H9 (cell line): ENCODE measurements around the gene RIC1. TPM values are rescaled to one million over a fixed set of nuclear protein-coding genes. Genes with fewer than 3 reads are reported as not detected.

Experiments
- DNase-seq: peaks from one replicate; pipeline ENCODE4 v3.0.0-alpha.2; 2017
- H2AFZ ChIP-seq: one replicate; pipeline ENCODE4 v1.6.1; 2013; ENCODE audit warnings: mild to moderate bottlenecking, low read length, control low read depth, moderate library complexity
- H2AK5ac ChIP-seq: 2 replicates; pipeline ENCODE4 v1.6.1; 2013; ENCODE audit warnings: low read length, control low read depth, mixed read lengths; ENCODE audit not compliant: insufficient read length
- H2BK120ac ChIP-seq: one replicate; pipeline ENCODE4 v1.6.1; 2013; ENCODE audit warnings: low read depth, mild to moderate bottlenecking, low read length, control low read depth, inconsistent platforms; ENCODE audit not compliant: poor library complexity, severe bottlenecking
- H2BK12ac ChIP-seq: 2 replicates; pipeline ENCODE4 v1.6.1; 2013; ENCODE audit warnings: low read length, control low read depth, mixed read lengths, low read depth; ENCODE audit not compliant: insufficient read length
- H2BK15ac ChIP-seq: 2 replicates; pipeline ENCODE4 v1.6.1; 2013; ENCODE audit warnings: low read depth, low read length, control low read depth
- H2BK20ac ChIP-seq: one replicate; pipeline ENCODE4 v1.6.1; 2013; ENCODE audit warnings: low read depth, mild to moderate bottlenecking, low read length, control low read depth, inconsistent platforms; ENCODE audit not compliant: poor library complexity, severe bottlenecking
- H2BK5ac ChIP-seq: 2 replicates; pipeline ENCODE4 v1.6.1; 2013; ENCODE audit warnings: low read length, control low read depth, mixed read lengths; ENCODE audit not compliant: insufficient read length
- H3K14ac ChIP-seq: 2 replicates; pipeline ENCODE4 v1.6.1; 2013; ENCODE audit warnings: low read length, control low read depth; ENCODE audit not compliant: insufficient read depth
- H3K18ac ChIP-seq: 2 replicates; pipeline ENCODE4 v1.6.1; 2013; ENCODE audit warnings: low read depth, mild to moderate bottlenecking, mixed read lengths, low read length, control low read depth; ENCODE audit not compliant: insufficient read length
- H3K23ac ChIP-seq: 2 replicates; pipeline ENCODE4 v1.6.1; 2013; ENCODE audit warnings: low read length, control low read depth, mixed read lengths, low read depth; ENCODE audit not compliant: insufficient read length
- H3K23me2 ChIP-seq: 2 replicates; pipeline ENCODE4 v1.6.1; 2013; ENCODE audit warnings: low read depth, mild to moderate bottlenecking, mixed read lengths, low read length, control low read depth; ENCODE audit not compliant: insufficient read length, poor library complexity, severe bottlenecking
- H3K27ac ChIP-seq: 2 replicates; pipeline ENCODE4 v1.5.1; 2013; ENCODE audit warnings: low read length, control low read depth, mixed read lengths, low read depth; ENCODE audit not compliant: insufficient read length
- H3K27me3 ChIP-seq: 2 replicates; pipeline ENCODE4 v1.6.1; 2013; ENCODE audit warnings: low read length, control low read depth, inconsistent platforms; ENCODE audit not compliant: insufficient read depth
- H3K4ac ChIP-seq: 2 replicates; pipeline ENCODE4 v1.6.1; 2013; ENCODE audit warnings: low read depth, mild to moderate bottlenecking, control low read depth, inconsistent platforms, low read length, moderate library complexity
- H3K4me1 ChIP-seq: 2 replicates; pipeline ENCODE4 v1.6.1; 2013; ENCODE audit warnings: low read length, control low read depth, inconsistent platforms; ENCODE audit not compliant: insufficient read depth
- H3K4me2 ChIP-seq: 2 replicates; pipeline ENCODE4 v1.6.1; 2013; ENCODE audit warnings: low read length, control low read depth, mixed read lengths; ENCODE audit not compliant: insufficient read length, insufficient read depth
- H3K56ac ChIP-seq: 2 replicates; pipeline ENCODE4 v1.6.1; 2013; ENCODE audit warnings: low read depth, mild to moderate bottlenecking, mixed read lengths, low read length, control low read depth; ENCODE audit not compliant: insufficient read length
- H3K79me1 ChIP-seq: 2 replicates; pipeline ENCODE4 v1.6.1; 2013; ENCODE audit warnings: low read depth, mild to moderate bottlenecking, moderate library complexity, low read length, control low read depth, inconsistent platforms; ENCODE audit not compliant: insufficient read depth, poor library complexity, severe bottlenecking
- H3K79me2 ChIP-seq: 2 replicates; pipeline ENCODE4 v1.6.1; 2013; ENCODE audit warnings: low read length, control low read depth, inconsistent platforms; ENCODE audit not compliant: insufficient read depth
- H3K9ac ChIP-seq: 2 replicates; pipeline ENCODE4 v1.6.1; 2013; ENCODE audit warnings: low read length, control low read depth, mixed read lengths; ENCODE audit not compliant: insufficient read length; ENCODE audit errors: extremely low read depth
- H3K9me3 ChIP-seq: one replicate; pipeline ENCODE4 v1.6.1; 2013; ENCODE audit warnings: low read depth, low read length, inconsistent platforms; ENCODE audit not compliant: control insufficient read depth
- H3T11ph ChIP-seq: one replicate; pipeline ENCODE4 v1.6.1; 2013; ENCODE audit warnings: mild to moderate bottlenecking, low read length, control low read depth, inconsistent platforms
- H4K20me1 ChIP-seq: one replicate; pipeline ENCODE4 v1.6.1; 2013; ENCODE audit not compliant: control insufficient read depth, insufficient read length, insufficient read depth
- H4K5ac ChIP-seq: 2 replicates; pipeline ENCODE4 v1.6.1; 2013; ENCODE audit warnings: low read depth, mild to moderate bottlenecking, mixed read lengths, low read length, control low read depth; ENCODE audit not compliant: insufficient read length
- H4K8ac ChIP-seq: replicated peaks from 2 replicates; pipeline ENCODE4 v1.6.1; 2013; ENCODE audit warnings: low read length, control low read depth, mixed read lengths, low read depth; ENCODE audit not compliant: insufficient read length
- H4K91ac ChIP-seq: 2 replicates; pipeline ENCODE4 v1.6.1; 2013; ENCODE audit warnings: low read depth, mild to moderate bottlenecking, moderate library complexity, mixed read lengths, low read length, control low read depth; ENCODE audit not compliant: insufficient read length
- H3K27ac Mint-ChIP-seq, 3 experiments: 2 replicates in 2 of 3; 3 replicates in 1 of 3; pipeline ENCODE4 v1.8.0; 2020 to 2021; ENCODE audit warnings: mixed read lengths in 3 of 3, mild to moderate bottlenecking in 1 of 3, moderate library complexity in 1 of 3
- H3K27me3 Mint-ChIP-seq: 2 replicates; pipeline ENCODE4 v1.8.0; 2021; ENCODE audit warnings: low read depth, mild to moderate bottlenecking, moderate library complexity, mixed read lengths
- H3K36me3 Mint-ChIP-seq, 3 experiments: 2 replicates in 2 of 3; 3 replicates in 1 of 3; pipeline ENCODE4 v1.8.0; 2020 to 2021; ENCODE audit warnings: low read depth in 3 of 3, mixed read lengths in 3 of 3; ENCODE audit not compliant: insufficient read depth in 1 of 3
- H3K4me1 Mint-ChIP-seq, 2 experiments: 2 replicates each; pipeline ENCODE4 v1.8.0; 2020; ENCODE audit warnings: mixed read lengths in 2 of 2
- H3K4me3 Mint-ChIP-seq, 2 experiments: 2 replicates in 1 of 2; 3 replicates in 1 of 2; pipeline ENCODE4 v1.8.0; 2020 to 2021; ENCODE audit warnings: mild to moderate bottlenecking in 2 of 2, mixed read lengths in 2 of 2, moderate library complexity in 1 of 2
- H3K9me3 Mint-ChIP-seq, 2 experiments: 2 replicates in 1 of 2; 3 replicates in 1 of 2; pipeline ENCODE4 v1.8.0; 2020; ENCODE audit warnings: mild to moderate bottlenecking in 2 of 2, mixed read lengths in 2 of 2, moderate library complexity in 1 of 2
- CTCF ChIP-seq: fragments of 200-600 bp; sonication (generic); conservative IDR thresholded peaks from 3 replicates; pipeline ENCODE4 v1.8.0; 2021; ENCODE audit warnings: antibody characterized with exemption, mild to moderate bottlenecking
- whole genome bisulfite sequencing: extraction: QIAGEN DNeasy Blood & Tissue Kit; methylation state at CpG from one replicate; pipeline ENCODE4 v1.1.7; 2013; ENCODE audit warnings: missing lambda C conversion rate, low lambda C conversion rate, mixed read lengths; ENCODE audit not compliant: insufficient read length; ENCODE audit errors: extremely low coverage; 5-methylcytosine and 5-hydroxymethylcytosine counted together
- total RNA-seq: library from RNA; stranded (reverse); gene quantifications from 2 replicates; pipeline ENCODE4 v1.2.1, GENCODE V29; 2021

Gene RIC1
- total RNA-seq, 1 experiment from 2014 or later, result 13.7 TPM

GRCh38 chr9:5767968-5768932 lies 139.3 kb downstream of the RIC1 start:
- no peak overlapping the region for H3K14ac ChIP-seq
- no peaks in the 10 kb centered on the region for H3K9me3 ChIP-seq
- no peak overlapping the region for H3K27ac ChIP-seq
- no peaks in the 10 kb centered on the region for H3K79me1 ChIP-seq
- H3K4ac ChIP-seq, result no peak overlapping the region
- H2AK5ac ChIP-seq, result no peak overlapping the region
- no peak overlapping the region for H2BK120ac ChIP-seq
- H4K20me1 ChIP-seq, result no peaks in the 10 kb centered on the region
- H3K27me3 Mint-ChIP-seq, result no peaks in the 10 kb centered on the region
- H3K56ac ChIP-seq, result no peak overlapping the region
- no peaks in the 10 kb centered on the region for H3K23me2 ChIP-seq
- no peaks in the 10 kb centered on the region for H3K4me1 ChIP-seq
- no peak overlapping the region for H2BK20ac ChIP-seq
- H3K4me2 ChIP-seq, result no peak overlapping the region
- no peak overlapping the region for H2BK5ac ChIP-seq
- no peak overlapping the region for H3K4me3 Mint-ChIP-seq
- no peaks in the 10 kb centered on the region for H3K4me1 Mint-ChIP-seq
- no peaks in the 10 kb centered on the region for H3K79me2 ChIP-seq
- no CpG with 5 or more reads among the region's 5 CpGs for WGBS
- no peak overlapping the region for H2BK15ac ChIP-seq
- H4K91ac ChIP-seq, result no peak overlapping the region
- no peak overlapping the region for H2BK12ac ChIP-seq
- DNase-seq, result no peak
- no peaks in the 10 kb centered on the region for H3K27me3 ChIP-seq
- H4K5ac ChIP-seq, result no peak overlapping the region
- H3K18ac ChIP-seq, result no peak overlapping the region
- no peak overlapping the region for H3K23ac ChIP-seq
- peaks cover 18 to 58% (median 46%) of the 10 kb centered on the region in 3 experiments; a peak in 6 of 7 replicates for H3K36me3 Mint-ChIP-seq
- TF ChIP-seq CTCF, result no peak
- H3T11ph ChIP-seq, result no peak overlapping the region
- H3K9me3 Mint-ChIP-seq, result no peaks in the 10 kb centered on the region
- H3K9ac ChIP-seq, result no peak overlapping the region
- H4K8ac ChIP-seq, result no peak overlapping the region
- H3K27ac Mint-ChIP-seq, result no peak overlapping the region
- H2AFZ ChIP-seq, result no peak overlapping the region
